Body of pancreas (tissue), 4 donors: Measurements from ENCODE around the gene PGA5.

Source experiments
- CTCF ChIP-seq, 7 experiments: fragments of 450-650 bp in 4 of 7; fragments of 200-600 bp in 3 of 7; sonication (generic) in 3 of 7; IDR thresholded peaks; one replicate each; pipeline ENCODE4 v1.5.1; 2016 to 2019; ENCODE audit warnings: antibody characterized with exemption in 7 of 7
- POLR2A ChIP-seq, 3 donors: fragments of 450-650 bp; IDR thresholded peaks; one replicate each; pipeline ENCODE4 v1.6.1; 2016; ENCODE audit warnings: antibody characterized with exemption in 3 of 3, mild to moderate bottlenecking in 2 of 3

- TF ChIP-seq CTCF (IDR thresholded peaks at IDR 0.05) = no peak
- no peak for TF ChIP-seq POLR2A (IDR thresholded peaks at IDR 0.05)
Measured at GRCh38 chr11:61279934-61280659, 39.1 kb downstream of the PGA5 start.
